NCI-H524 (cell line): ENCODE measurements around the gene STYXL1.
"Not testable (repeated sequence)": the region's sequence is repeated elsewhere in the genome, so short reads cannot be mapped to it uniquely, and the experiment has no call there.

Experiments used
- DNase-seq, 2 experiments: peaks; one replicate each; lab custom pipeline; 2025; lab: John Stamatoyannopoulos, UW

The STYXL1 gene, protein sequence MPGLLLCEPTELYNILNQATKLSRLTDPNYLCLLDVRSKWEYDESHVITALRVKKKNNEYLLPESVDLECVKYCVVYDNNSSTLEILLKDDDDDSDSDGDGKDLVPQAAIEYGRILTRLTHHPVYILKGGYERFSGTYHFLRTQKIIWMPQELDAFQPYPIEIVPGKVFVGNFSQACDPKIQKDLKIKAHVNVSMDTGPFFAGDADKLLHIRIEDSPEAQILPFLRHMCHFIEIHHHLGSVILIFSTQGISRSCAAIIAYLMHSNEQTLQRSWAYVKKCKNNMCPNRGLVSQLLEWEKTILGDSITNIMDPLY

DNA sequence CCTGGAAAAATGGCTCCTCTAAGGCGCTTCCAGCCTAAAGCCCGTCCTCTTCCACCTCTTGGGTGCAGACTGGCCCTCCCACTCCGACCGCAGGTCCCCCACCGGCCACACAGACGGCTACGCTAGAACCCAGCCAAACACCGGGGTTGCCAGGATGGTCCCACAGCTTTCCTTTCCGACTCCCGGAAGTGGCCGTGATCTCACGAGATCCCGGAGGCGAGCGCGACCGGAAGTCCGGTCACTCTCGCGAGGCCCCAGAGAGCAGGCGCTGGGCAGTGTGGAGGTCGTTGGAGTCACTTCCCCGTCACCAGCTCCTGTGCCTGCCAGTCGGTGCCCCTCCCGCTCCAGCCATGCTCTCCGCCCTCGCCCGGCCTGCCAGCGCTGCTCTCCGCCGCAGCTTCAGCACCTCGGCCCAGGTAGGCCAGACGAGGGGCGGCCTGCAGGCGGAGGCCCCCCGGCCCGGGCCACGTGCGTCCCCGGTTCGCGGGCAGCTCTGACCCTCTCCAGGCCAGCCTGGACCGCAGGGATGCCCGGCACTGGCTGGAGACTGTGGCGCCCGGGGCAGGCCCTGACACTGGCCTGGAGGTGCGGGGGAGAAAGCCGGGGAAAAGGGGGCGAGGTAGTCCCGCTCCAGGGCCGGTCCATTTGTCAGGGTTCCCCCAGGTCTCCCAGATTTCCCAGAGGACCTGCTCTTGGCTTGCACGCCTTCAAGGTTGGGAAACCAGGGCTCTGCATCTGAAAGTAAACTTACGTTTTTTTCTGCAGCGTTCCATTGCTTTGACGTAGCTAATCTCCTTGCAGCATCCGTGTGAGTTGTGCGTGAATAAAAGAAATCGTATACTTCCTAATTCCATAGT is at the start of gene STYXL1, which contains the start of gene MDH2:
STYXL1 (minus strand) TSS at position 190 of the 857 bp plus-strand sequence. CDS start 17,477 bp downstream, outside the sequence.
MDH2 (plus strand) TSS at position 296 of the 857 bp plus-strand sequence; CDS start at position 351, 55 bp downstream.
- DNase-seq, result peak; percentile 88 to 92

DNA sequence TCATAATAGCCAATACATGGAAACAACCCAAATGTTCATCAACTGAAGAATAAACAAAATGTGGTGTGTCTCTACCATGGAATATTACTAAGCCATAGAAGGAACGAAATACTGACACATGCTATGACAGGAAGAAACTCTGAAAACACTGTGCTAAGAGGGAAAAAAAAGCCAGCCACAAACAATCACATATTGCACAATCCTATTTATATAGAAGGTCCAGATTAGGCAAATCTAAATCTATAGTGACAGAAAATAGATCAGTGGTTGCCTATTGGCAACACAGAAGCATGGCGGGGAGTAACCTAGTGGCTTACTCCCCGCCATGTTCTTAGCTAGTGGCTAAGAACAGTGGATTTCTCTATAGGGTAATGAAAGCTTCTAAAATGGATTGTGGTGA is 48.1 kb upstream of the STYXL1 start:
- DNase-seq, result no peak

DNA sequence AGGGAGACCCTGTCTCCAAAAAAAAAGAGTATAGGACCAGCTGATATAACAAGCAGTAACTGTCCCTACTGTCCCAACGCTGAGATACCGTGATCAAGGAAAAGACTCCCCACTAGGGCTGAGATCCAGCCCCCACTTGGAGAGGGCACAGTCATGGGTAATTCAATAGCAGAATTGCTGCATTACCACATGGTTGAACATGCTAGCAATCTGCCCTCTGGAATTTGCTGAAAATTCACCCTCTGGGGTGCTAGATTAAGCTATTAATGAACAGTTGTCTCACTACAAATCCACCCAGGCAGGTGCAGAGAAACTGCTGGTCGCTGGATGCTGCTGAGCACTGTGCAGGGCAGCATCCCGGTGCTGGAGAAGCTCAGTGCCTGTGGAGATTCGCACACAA is 46.5 kb upstream of the STYXL1 start:
- DNase-seq, result not testable (repeated sequence)

DNA sequence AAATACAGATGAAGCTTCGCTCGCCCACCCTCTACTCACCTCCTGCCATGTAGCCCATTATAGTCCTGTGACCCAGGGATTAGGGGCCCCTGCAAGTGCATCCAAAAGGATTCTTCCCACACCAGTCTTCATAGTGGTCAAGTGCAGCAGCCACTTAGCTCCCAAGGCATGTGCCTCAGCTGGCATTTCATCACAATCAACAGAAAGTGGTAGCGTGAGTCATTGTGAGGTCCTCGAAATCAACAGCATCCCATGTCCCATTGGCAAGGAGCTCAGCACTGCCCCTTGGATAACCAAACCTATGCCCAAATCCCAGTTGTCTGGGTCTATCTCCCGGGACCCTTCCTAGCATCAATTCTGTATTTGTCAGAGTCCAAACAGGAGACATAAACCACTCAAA is 45.7 kb upstream of the STYXL1 start:
- not testable (repeated sequence) for DNase-seq

DNA sequence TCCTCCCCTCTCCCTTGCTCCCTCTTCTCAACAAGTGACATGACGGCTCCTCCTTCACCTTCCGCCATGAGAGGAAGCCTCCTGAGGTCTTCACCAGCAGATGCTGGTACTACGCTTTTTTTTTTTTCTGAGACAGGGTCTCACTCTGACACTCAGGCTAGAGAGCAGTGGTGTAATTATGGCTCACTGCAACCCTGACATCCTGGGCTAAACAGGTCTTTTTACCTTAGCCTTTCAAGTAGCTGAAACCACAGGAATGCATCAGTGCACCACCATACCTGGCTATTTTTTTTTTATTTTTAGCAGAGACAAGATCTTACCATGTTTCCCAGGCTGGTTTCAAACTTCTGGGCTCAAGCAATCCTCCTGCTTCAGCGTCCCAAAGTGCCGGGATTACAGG is 43.7 kb upstream of the STYXL1 start:
- no peak for DNase-seq

DNA sequence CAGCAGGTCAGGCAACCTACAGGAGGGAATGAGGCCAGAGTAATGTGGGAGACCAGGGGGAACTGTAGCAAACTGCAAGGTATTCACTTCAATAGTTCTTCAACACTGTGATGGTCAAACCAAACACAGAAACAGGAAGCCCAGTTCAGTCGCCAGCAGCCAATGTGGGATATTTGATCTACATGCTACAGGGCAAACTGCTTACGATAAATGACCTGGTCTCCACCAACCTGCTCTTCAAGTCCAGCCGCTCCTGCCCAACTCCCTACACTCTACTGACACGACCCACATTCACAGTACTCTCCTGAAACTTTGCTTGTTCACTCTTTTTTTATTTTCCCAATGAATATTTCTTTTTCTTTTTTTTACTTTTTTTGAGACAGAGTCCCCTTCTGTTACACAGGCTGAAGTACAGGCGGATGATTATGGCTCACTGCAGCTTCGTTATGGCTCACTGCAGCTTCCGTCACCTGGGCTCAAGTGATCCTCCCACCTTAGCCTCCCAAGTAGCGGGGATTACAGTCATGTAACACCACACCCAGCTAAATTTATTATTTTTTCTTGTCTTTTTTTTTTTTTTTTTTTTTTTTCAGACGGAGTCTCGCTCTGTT is 42.2 kb upstream of the STYXL1 start:
- no peak for DNase-seq

DNA sequence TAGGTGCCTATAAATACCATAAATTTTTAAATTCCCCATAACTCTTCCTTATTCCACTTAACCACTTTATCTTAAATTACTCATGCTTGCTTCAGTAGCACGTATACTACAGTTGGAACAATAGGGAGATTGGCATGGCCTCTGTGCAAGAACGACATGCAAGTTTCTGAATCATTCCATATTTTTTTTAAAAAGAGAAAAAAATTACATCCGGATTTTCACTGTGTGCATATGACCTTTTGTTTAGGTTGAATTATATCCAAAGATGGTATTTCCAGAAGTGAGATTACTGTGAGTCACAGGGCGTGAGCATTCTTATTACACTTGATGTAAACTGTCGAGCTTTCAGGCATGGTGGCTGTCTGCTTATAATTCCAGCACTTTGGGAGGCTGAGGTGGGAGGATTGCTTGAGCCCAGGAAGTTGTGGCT is 39.6 kb upstream of the STYXL1 start:
- DNase-seq, result not testable (repeated sequence)

DNA sequence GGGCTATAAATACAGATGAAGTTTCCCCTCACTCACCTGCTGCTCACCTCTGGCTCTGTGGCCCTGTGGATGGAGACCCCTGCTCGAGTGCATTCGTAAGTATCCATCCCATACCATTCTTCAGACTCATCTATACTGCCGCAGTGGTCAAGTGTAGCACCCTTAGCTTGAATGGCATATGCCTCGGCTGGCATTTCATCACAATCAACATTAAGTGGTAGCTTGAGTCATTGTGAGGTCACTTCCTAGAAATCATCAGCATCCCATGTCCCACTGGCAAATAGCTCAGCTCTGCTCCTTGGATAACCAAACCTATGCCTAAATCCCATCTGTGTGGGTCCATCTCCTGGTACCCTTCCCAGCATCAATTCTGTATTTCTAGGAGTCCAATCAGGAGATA is 38.3 kb upstream of the STYXL1 start:
- no peak for DNase-seq

DNA sequence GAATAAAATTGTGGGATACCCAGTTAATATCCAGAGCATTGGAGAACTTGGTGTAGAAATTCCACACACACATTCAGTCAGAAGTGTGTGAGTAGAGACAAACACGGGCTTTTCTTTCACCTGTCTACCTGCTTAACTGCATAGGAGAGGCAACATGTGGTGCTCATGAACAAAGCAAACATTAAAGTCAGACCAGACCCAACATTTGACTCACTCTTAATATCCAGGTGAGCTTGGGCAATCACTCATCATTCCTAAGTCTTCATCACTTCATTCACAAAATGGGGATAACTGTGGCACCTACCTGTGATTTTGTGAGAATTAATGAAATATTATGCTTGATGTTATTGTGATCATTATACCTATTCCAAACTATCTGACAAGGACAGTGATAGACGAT is 36.3 kb upstream of the STYXL1 start:
- DNase-seq, result not testable (repeated sequence)

DNA sequence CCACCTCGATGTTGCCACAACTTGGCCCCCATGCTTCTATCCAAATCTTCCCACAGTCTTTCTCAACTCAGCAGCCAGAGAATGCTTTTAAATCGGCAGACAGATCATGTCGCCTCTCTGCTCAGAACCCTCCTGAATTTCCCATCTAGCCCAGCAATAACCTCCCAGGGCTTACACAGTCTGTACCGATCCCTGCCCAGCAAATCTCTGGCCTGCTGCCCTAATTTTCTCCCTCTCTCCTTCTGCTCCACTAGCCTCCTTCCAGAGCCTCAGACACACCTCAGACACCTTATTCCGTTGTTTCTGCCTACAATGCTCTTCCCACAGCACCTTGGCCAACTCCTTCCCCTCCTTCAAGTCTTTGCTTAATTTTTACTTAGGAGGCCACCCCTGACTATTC is 32.4 kb upstream of the STYXL1 start:
- no peak for DNase-seq

DNA sequence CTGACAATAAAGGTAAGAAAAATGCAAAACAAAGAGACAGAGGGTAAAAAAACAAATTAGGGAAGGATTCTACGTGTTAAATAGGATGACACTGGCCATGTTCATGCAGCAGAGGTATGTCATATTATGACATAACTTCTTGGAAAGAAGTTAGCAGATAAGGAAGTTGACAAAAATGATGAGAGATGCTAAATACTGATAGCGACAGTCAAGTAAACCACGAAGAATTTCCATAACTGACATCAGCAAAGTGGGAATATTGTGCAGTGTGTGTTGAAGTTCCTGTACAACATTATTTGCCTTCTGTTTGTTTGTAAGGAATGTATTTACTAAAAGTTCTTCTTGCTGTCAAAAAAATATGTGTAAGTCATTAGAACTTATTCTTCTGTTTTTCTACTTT is 29.6 kb upstream of the STYXL1 start:
- no peak for DNase-seq

DNA sequence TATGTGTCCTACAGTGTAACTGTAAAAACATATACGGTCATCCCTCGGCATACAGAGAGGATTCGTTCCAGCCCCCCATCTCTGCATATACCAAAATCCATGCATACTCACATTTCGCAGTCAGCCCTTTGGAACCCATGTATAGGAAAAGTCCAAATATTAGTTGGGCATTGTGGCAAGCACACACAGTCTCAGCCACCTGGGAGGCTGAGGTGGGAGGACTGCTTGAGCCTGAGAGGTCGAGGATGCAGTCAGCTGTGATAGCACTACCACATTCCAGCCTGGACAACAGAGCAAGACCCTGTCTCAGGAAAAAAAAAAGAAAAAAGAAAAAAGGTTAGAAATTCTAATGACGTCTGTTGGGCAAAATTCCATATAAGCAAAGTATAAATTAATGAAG is 29.2 kb upstream of the STYXL1 start:
- no peak for DNase-seq

DNA sequence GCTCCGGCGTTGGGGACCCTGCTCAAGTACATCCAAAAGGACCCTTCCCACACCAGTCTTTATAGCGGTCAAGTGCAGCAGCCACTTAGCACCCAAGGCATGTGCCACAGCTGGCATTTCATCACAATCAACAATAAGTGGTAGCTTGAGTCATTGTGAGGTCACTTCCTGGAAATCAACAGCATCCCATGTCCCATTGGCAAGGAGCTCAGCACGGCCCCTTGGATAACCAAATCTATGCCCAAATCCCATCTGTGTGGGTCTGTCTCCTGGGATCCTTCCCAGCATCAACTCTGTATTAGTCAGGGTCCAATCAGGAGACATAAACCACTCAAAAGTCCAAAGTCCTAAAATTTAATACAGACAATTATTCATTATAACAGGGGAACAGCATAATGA is 27.2 kb upstream of the STYXL1 start:
- no peak for DNase-seq

DNA sequence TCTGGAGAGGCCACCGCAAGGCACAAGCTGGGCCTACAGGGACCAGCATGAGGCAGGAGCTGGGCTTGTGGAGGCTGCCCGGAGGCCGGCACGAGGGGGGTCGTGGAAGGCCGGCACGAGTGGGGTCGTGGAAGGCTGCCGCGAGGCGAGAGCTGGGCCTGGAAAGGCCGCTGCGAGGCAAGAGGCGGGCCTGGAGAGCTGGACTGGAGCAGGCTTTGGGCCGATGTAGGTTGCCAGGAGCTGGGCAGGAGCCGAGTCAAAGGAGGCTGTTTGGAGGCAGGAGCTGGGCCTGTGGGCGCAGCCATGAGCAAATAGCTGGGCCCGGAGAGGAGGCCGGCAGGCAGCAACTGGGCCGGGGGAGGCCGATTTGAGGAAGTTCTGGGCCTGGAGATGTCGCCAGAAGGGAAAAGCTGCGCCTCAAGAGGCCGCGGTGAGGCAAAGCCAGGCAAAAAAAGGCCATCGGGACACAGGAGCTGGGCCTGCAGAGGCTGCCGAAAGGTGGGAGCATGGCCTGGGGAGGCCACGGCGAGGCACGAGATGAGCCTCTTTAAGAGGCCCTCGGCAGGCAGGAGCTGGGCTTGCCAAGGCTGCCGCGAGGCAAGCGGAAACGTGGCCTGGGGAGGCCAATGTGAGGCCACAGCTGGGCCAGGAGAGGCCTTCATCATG is 26.6 kb upstream of the STYXL1 start:
- DNase-seq, result no peak

DNA sequence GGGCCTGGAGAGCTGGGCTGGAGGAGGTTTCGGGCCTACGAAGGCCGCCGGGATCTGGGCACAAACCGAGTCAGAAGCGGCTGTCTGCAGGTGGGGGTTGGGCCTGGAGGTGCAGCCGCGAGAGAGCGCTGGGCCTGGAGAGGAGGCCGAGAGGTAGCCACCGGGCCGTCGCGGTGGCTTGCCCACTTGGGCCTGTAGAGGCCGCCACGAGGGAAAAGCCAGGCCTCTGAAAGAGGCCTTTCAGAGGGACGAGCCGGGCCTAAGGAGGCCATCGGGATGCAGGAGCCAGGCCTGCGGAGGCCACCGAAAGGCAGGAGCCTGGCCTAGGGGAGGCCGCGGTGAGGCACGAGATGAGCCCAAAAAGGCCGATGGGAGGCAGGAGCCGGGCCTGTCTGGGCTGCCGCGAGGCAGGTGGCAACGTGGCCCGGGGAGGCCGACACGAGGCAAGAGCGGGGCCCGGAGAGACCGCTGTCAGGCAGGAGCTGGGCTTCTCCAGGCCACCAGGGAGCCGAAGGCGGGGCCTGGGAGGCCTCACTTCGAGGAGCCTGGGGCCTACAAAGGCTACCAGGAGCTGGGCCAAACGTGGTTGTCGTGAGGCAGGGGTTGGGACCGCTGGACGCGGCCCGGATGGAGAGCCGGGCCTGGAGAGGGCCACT is 25.7 kb upstream of the STYXL1 start:
- DNase-seq, result no peak

DNA sequence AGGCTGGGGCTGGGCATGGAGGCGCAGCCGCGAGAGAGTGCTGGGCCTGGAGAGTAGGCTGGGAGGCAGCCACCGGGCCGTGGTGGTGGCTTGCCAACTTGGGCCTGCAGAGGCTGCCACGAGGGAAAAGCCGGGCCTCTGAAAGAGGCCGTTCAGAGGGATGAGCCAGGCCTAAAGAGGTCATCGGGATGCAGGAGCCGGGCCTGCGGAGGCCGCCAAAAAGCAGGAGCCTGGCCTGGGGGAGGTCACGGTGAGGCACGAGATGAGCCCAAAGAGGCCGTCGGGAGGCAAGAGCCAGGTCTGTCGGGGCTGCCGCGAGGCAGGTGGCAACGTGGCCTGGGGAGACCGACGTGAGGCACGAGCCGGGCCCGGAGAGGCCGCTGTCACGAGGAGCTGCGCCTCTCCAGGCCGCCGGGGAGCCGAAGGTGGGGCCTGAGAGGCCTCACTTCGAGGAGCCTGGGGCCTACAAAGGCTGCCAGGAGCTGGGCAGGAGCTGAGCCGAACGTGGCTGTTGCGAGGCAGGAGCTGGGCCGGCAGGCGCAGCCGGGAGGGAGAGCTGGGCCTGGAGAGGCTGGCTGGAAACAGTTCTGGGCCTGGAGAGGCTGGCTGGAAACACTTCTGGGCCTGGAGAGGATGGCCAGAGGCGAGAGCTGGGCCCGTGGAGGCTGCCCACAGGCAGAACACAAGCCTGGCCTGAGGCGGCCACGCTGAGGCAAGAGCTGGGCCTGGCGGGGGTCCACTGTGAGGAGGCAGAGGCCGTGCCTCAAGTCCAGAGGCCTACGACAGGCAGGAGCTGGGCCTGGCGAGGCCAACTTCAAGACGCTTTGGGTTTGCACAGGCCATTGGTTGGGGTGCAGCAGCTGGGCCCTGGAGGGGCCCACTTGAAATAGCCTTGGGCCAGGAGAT is 24.7 kb upstream of the STYXL1 start:
- DNase-seq, result no peak

DNA sequence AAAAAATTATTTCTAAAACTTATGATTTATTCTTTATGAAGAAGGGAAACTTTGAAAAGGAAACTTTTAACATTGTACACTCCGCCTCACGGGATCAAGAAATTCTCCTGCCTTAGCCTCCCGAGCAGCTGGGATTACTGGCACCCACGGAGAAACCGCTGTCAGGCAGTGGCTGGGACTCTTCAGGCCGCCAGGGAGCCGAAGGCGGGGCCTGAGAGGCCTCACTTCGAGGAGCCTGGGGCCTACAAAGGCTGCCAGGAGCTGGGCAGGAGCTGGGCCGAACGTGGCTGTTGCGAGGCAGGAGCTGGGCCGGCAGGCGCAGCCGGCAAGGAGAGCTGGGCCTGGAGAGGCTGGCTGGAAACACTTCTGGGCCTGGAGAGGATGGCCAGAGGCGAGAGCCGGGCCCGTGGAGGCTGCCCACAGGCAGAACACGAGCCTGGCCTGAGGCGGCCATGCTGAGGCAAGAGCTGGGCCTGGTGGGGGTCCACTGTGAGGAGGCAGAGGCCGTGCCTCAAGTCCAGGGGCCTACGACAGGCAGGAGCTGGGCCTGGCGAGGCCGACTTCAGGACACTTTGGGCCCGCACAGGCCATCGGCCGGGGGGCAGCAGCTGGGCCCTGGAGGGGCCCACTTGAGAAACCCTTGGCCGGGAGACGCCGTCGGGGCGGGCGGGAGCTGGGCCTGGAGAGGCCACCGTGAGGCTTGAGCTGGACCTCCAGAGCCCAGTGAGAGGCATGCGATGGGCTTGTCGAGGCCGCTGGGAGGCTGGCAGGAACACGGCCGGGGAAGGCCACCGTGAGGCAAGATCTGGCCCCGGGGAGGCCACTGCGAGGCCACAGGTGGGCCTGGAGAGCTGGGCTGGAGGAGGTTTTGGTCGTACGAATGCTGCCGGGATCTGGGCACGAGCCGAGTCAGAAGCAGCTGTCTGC is 23.8 kb upstream of the STYXL1 start:
- no peak for DNase-seq

DNA sequence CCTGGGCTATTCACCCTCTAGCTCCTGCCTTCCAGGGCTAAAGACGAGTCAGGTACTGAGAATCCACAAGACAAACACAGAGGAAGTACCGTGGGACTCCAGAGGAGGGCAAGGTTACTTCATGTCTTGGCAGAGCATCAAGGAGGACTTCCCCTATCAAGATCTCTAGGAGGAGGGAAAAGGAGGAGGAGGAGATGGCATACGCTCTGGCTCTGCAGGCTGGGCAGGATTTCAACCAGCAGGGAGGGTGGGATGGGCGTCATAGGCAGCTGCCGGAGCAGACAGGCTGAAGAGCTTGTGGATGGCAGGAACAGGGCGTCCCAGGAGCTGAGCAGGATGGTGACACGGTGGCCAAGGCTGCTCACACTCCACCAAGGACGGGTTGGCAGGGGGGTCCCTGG is 21.4 kb upstream of the STYXL1 start:
- DNase-seq, result peak in 1 of 2 experiments; percentile 10

DNA sequence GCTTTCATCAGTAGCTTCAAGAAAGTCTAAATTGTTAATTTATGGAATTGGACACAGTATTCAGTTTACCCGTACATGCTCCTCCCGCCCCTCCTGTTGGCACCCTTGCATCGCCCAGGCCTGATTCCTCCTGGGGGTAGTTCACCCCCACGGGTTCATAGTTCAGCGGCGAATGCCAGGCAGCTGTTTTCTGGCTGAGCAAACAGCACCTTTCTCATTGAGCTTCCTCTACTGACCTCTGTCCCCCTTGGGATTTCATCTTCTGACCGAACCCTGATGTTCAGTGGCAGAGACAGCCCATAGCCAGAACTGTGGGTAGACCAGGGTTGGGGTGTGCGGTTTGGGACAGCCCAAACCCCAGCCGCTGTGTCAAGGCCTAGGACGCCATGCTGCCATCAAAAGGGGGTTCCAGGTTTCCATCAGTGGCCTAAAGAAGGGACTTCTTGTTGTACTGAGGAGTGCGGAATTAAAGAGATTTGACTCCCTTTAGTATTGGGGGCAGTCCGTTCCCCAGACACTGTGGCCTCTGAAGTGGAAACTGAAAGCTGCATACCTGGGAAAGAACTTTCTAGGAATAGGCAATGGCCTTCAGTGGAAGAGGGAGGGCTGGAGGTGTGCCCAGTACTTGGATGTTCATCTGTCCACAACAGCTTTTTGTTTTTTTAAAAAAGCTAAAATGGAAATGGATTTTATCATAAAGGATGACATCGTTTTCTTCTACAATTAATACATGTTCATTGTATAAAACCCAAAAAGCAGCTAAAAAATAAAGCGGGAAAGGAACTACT is 19.1 kb upstream of the STYXL1 start:
- no peak for DNase-seq
